Keratinocyte (primary cell): ENCODE data around the gene PAQR6. TPM values are rescaled to one million over a fixed set of nuclear protein-coding genes. Genes with fewer than 3 reads are reported as not detected.

Experiments used
- DNase-seq: peaks from one replicate; pipeline ENCODE4 v3.0.0-alpha.2; 2011; ENCODE audit warnings: low read depth, missing footprints, low spot score
- FAIRE-seq: peaks from 2 replicates; lab custom pipeline; 2011; peaks lifted over from hg19 to GRCh38; lab: Jason Lieb, UNC
- H2AFZ ChIP-seq: 2 replicates; pipeline ENCODE4 v1.6.0; 2012; ENCODE audit warnings: low read length, control low read depth, inconsistent platforms; ENCODE audit not compliant: control insufficient read depth
- H3K27ac ChIP-seq: 2 replicates; pipeline ENCODE4 v1.5.1; 2011; ENCODE audit warnings: low read length; ENCODE audit not compliant: control insufficient read depth, insufficient read depth
- H3K27me3 ChIP-seq: 3 replicates; pipeline ENCODE4 v1.6.0; 2011; ENCODE audit warnings: low read length; ENCODE audit not compliant: control insufficient read depth, insufficient read depth; ENCODE audit errors: extremely low read depth
- H3K36me3 ChIP-seq, 2 experiments: 2 replicates in 1 of 2; 3 replicates in 1 of 2; pipeline ENCODE4 v1.5.1; 2011; ENCODE audit warnings: low read length in 2 of 2, mild to moderate bottlenecking in 1 of 2; ENCODE audit not compliant: control insufficient read depth in 2 of 2, insufficient read depth in 2 of 2; ENCODE audit errors: extremely low read depth in 1 of 2
- H3K4me1 ChIP-seq: 3 replicates; pipeline ENCODE4 v1.5.1; 2011; ENCODE audit warnings: low read length; ENCODE audit not compliant: control insufficient read depth, insufficient read depth; ENCODE audit errors: extremely low read depth
- H3K4me2 ChIP-seq: 3 replicates; pipeline ENCODE4 v1.6.0; 2011; ENCODE audit warnings: low read depth, low read length; ENCODE audit not compliant: control insufficient read depth, insufficient read depth; ENCODE audit errors: extremely low read depth
- H3K4me3 ChIP-seq, 3 experiments: fragments of 200-600 bp in 1 of 3; sonication (generic) in 1 of 3; 2 replicates in 2 of 3; 3 replicates in 1 of 3; pipeline ENCODE4 v1.5.1; 2011 to 2016; ENCODE audit warnings: low read length in 3 of 3, mild to moderate bottlenecking in 3 of 3, control low read depth in 2 of 3, inconsistent platforms in 1 of 3, low read depth in 1 of 3, mixed read lengths in 1 of 3, mixed run types in 1 of 3, moderate library complexity in 1 of 3; ENCODE audit not compliant: control insufficient read depth in 2 of 3, insufficient read depth in 2 of 3; ENCODE audit errors: extremely low read depth in 1 of 3
- H3K79me2 ChIP-seq: 2 replicates; pipeline ENCODE4 v1.6.0; 2012; ENCODE audit warnings: low read length; ENCODE audit not compliant: control insufficient read depth, insufficient read depth
- H3K9ac ChIP-seq: 3 replicates; pipeline ENCODE4 v1.6.0; 2011; ENCODE audit warnings: low read length; ENCODE audit not compliant: control insufficient read depth, insufficient read depth; ENCODE audit errors: extremely low read depth
- H3K9me1 ChIP-seq: 3 replicates; pipeline ENCODE4 v1.6.0; 2011; ENCODE audit warnings: low read length; ENCODE audit not compliant: control insufficient read depth, insufficient read depth; ENCODE audit errors: extremely low read depth
- H3K9me3 ChIP-seq: 2 replicates; pipeline ENCODE4 v1.5.1; 2012; ENCODE audit warnings: low read depth, low read length; ENCODE audit not compliant: control insufficient read depth
- H4K20me1 ChIP-seq: 3 replicates; pipeline ENCODE4 v1.6.0; 2011; ENCODE audit warnings: low read length; ENCODE audit not compliant: control insufficient read depth, insufficient read depth; ENCODE audit errors: extremely low read depth
- EZH2 ChIP-seq: IDR thresholded peaks from one replicate; pipeline ENCODE4 v1.6.1; 2012; ENCODE audit warnings: inconsistent platforms, mild to moderate bottlenecking, low read length, moderate library complexity
- dilution Hi-C: fragments of 300-500 bp; cut with MboI; formaldehyde crosslinking; loops from one replicate; pipeline ENCODE4 v1.7.0; 2020; ENCODE audit warnings: low sequenced_read_pairs; ENCODE audit not compliant: extremely low pct_ligation_motif_present
- polyA plus RNA-seq, 5 experiments: library from polyadenylated mRNA; depleted of rRNA in 3 of 5; stranded (reverse) in 3 of 5; stranded (forward) in 1 of 5; unstranded in 1 of 5; fragments of >200 nt; gene quantifications; 1 replicate in 1 of 5; 2 replicates in 3 of 5; 3 replicates in 1 of 5; pipeline versions ENCODE4 v1.2.1 to v1.2.3, GENCODE V29; 2011 to 2012; ENCODE audit warnings: missing spikeins in 2 of 5, low read depth in 1 of 5, low replicate concordance in 1 of 5
- TF ChIP-seq, protein P1 (sequence below), 3 experiments: IDR thresholded peaks in 1 of 3; conservative IDR thresholded peaks in 1 of 3; optimal IDR thresholded peaks in 1 of 3; 2 replicates in 2 of 3; 3 replicates in 1 of 3; pipeline versions ENCODE3 to v1.5.1; 2011; ENCODE audit warnings: low read length in 3 of 3, mild to moderate bottlenecking in 3 of 3, moderate library complexity in 2 of 3, control low read depth in 1 of 3, inconsistent platforms in 1 of 3; ENCODE audit not compliant: insufficient read depth in 2 of 3; ENCODE audit errors: extremely low read depth in 1 of 3

Gene PAQR6
- polyA plus RNA-seq, 1 donor (not counting 4 experiments of a cell fraction or from before 2014, with no cell fraction given), result 1.00 TPM

DNA sequence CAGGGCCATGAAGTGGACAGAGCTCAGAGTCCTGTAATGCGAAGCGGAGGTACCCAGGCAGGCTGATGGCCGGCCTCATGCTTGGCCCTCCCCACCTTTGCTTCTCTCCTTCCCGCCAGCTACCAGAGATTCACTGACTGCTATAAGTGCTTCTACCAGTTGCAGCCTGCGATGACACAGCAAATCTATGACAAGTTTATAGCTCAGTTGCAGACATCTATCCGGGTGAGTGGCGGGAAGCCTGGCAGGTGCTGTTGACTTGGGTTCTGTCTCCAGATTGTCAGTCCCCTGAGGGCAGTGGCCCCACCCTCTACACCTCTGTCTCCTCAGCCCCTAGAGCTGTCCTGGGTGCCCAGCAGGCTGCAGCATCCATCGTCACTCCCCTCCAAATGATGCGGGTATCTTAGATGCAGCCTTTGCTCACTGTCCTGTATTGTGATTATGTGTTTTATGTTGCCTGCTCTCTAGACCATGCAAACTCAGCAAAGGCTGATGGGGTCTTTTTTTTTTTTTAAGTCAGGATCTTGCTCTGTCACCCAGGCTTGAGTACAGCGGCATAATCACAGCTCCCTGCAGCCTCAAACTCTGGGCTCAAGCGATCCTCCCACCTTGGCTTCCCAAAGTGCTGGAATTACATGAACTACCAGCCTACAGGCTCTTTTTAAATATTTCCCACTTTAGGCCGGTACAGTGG is 15.5 kb downstream of the PAQR6 start:
- Histone ChIP-seq H3K9me1 (no peaks in the 10 kb centered on the region), H3K9me3 (no peaks in the 10 kb centered on the region), H3K4me2 (no peak overlapping the region), H3K79me2 (no peaks in the 10 kb centered on the region), H4K20me1 (no peaks in the 10 kb centered on the region), H3K27me3 (no peaks in the 10 kb centered on the region), H2AFZ (no peak overlapping the region), H3K9ac (no peak overlapping the region), H3K27ac (no peak overlapping the region), H3K4me1 (peaks cover 14% of the 10 kb centered on the region), H3K4me3 (no peak overlapping the region), H3K36me3 (peaks cover 7 to 11% of the 10 kb centered on the region in 2 experiments)
- DNase-seq, result no peak
- dilution Hi-C loops, result no loop called here
- TF ChIP-seq, protein P1, sequence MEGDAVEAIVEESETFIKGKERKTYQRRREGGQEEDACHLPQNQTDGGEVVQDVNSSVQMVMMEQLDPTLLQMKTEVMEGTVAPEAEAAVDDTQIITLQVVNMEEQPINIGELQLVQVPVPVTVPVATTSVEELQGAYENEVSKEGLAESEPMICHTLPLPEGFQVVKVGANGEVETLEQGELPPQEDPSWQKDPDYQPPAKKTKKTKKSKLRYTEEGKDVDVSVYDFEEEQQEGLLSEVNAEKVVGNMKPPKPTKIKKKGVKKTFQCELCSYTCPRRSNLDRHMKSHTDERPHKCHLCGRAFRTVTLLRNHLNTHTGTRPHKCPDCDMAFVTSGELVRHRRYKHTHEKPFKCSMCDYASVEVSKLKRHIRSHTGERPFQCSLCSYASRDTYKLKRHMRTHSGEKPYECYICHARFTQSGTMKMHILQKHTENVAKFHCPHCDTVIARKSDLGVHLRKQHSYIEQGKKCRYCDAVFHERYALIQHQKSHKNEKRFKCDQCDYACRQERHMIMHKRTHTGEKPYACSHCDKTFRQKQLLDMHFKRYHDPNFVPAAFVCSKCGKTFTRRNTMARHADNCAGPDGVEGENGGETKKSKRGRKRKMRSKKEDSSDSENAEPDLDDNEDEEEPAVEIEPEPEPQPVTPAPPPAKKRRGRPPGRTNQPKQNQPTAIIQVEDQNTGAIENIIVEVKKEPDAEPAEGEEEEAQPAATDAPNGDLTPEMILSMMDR (optimal IDR thresholded peaks at IDR 0.05 in 1 of 3, IDR thresholded peaks at IDR 0.05 in 1 of 3, conservative IDR thresholded peaks at IDR 0.05 in 1 of 3; ENCODE audit: extremely low read depth in 1 of 3, insufficient read depth in 2 of 3, low read length in 3 of 3), result no peak
- TF ChIP-seq EZH2, result no peak
- FAIRE-seq, result no peak

DNA sequence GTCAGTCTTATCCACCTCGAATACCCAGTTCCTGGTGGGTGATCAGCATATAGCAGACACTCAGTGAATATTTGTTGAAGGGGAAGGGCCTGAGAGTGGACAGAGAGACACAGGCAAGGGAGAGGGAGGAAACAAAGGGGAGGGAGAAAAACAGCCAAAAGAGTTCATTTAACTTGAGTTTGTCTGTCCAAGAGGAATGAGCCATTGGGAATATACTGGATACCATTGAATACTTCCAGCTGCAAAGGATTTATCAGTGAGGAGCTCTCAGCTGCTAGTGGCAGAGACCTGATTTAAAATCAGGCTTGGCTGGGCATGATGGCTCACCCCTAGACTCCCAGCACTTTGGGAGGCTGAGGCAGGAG is 17.4 kb downstream of the PAQR6 start:
- no peak overlapping the region for H2AFZ ChIP-seq
- no peaks in the 10 kb centered on the region for H3K9me3 ChIP-seq
- TF ChIP-seq, protein P1 (optimal IDR thresholded peaks at IDR 0.05 in 1 of 3, IDR thresholded peaks at IDR 0.05 in 1 of 3, conservative IDR thresholded peaks at IDR 0.05 in 1 of 3; ENCODE audit: extremely low read depth in 1 of 3, insufficient read depth in 2 of 3, low read length in 3 of 3), result no peak
- no peak for TF ChIP-seq EZH2
- H3K36me3 ChIP-seq, result peaks cover 4 to 5% of the 10 kb centered on the region in 2 experiments
- no peaks in the 10 kb centered on the region for H3K9me1 ChIP-seq
- no peaks in the 10 kb centered on the region for H3K79me2 ChIP-seq
- DNase-seq (no peak), FAIRE-seq (no peak)
- H3K9ac ChIP-seq, result no peak overlapping the region
- dilution Hi-C loops, result no loop called here
- no peak overlapping the region for H3K4me2 ChIP-seq
- no peak overlapping the region for H3K27ac ChIP-seq
- no peaks in the 10 kb centered on the region for H3K27me3 ChIP-seq
- no peak overlapping the region for H3K4me3 ChIP-seq
- peaks cover 8% of the 10 kb centered on the region for H3K4me1 ChIP-seq
- H4K20me1 ChIP-seq, result no peaks in the 10 kb centered on the region
